GM06990 (cell line): ENCODE data around the gene TANC1.

ENCODE experiments used
- DNase-seq: peaks from one replicate; pipeline ENCODE4 v3.0.0-alpha.2; 2011; ENCODE audit not compliant: insufficient read length; ENCODE audit errors: extremely low read depth
- H3K27me3 ChIP-seq: replicated peaks from 2 replicates; pipeline ENCODE4 v1.6.0; 2011; ENCODE audit warnings: low read length; ENCODE audit not compliant: control insufficient read depth, insufficient read depth
- H3K36me3 ChIP-seq: 2 replicates; pipeline ENCODE4 v1.5.1; 2011; ENCODE audit warnings: low read length; ENCODE audit not compliant: control insufficient read depth, insufficient read depth
- H3K4me3 ChIP-seq: replicated peaks from 2 replicates; pipeline ENCODE4 v1.5.1; 2011; ENCODE audit warnings: low read depth, mild to moderate bottlenecking, control low read depth, low read length
- CTCF ChIP-seq: IDR thresholded peaks from 2 replicates; pipeline ENCODE4 v1.5.1; 2011; ENCODE audit warnings: low read length, control low read depth, mild to moderate bottlenecking, inconsistent platforms; ENCODE audit not compliant: insufficient read depth, poor library complexity, severe bottlenecking

The TANC1 gene

GRCh38 chr2:159160954-159161353, 192.5 kb downstream of the TANC1 start:
- TF ChIP-seq CTCF, result no peak
- Histone ChIP-seq H3K4me3 (no peak overlapping the region), H3K27me3 (no peaks in the 10 kb centered on the region), H3K36me3 (peaks cover 3% of the 10 kb centered on the region; the same call in 1 of the 2 replicates)
- no peak for DNase-seq

GRCh38 chr2:159163930-159164329, 195.5 kb downstream of the TANC1 start:
- DNase-seq, result no peak

GRCh38 chr2:159164457-159164911, 196.0 kb downstream of the TANC1 start:
- peaks cover 3% of the 10 kb centered on the region; the same call in 1 of the 2 replicates for H3K36me3 ChIP-seq
- no peak for TF ChIP-seq CTCF
- DNase-seq, result no peak
- H3K4me3 ChIP-seq, result no peak overlapping the region
- H3K27me3 ChIP-seq, result no peaks in the 10 kb centered on the region

More at GRCh38 chr2:159163930-159164329, 195.5 kb downstream of the TANC1 start:
- Histone ChIP-seq H3K27me3 (no peaks in the 10 kb centered on the region), H3K36me3 (peaks cover 3% of the 10 kb centered on the region; the same call in 1 of the 2 replicates), H3K4me3 (no peak overlapping the region)
- TF ChIP-seq CTCF, result no peak

GRCh38 chr2:159165048-159165447, 196.6 kb downstream of the TANC1 start:
- TF ChIP-seq CTCF, result no peak
- Histone ChIP-seq H3K27me3 (no peaks in the 10 kb centered on the region), H3K36me3 (peaks cover 3% of the 10 kb centered on the region; the same call in 1 of the 2 replicates), H3K4me3 (no peak overlapping the region)
- no peak for DNase-seq

GRCh38 chr2:159168707-159169106, 200.3 kb downstream of the TANC1 start:
- Histone ChIP-seq H3K27me3 (no peaks in the 10 kb centered on the region), H3K36me3 (no peaks in the 10 kb centered on the region), H3K4me3 (no peak overlapping the region)
- DNase-seq, result no peak
- no peak for TF ChIP-seq CTCF

GRCh38 chr2:159169187-159169586, 200.7 kb downstream of the TANC1 start:
- DNase-seq, result no peak
- no peaks in the 10 kb centered on the region for H3K27me3 ChIP-seq
- TF ChIP-seq CTCF, result no peak
- H3K4me3 ChIP-seq, result no peak overlapping the region
- no peaks in the 10 kb centered on the region for H3K36me3 ChIP-seq
